Endothelial cell of umbilical vein (primary cell): Measurements from ENCODE around the gene ATP6V1F. TPM values are rescaled to one million over a fixed set of nuclear protein-coding genes. Genes with fewer than 3 reads are reported as not detected.

Experiments
- BruUV-seq: library from RNA; stranded (reverse); fragments of 400-500 nt; replicated peaks from 2 replicates; lab custom pipeline; 2021; lab: Mats Ljungman, UMichigan
- CTCF ChIA-PET: fragments of 300-600, 350-600 bp; sonication (Branson Sonifier 250); formaldehyde crosslinking; loops from one replicate; lab custom pipeline; 2021; ENCODE audit warnings: antibody characterized with exemption, inconsistent platforms; lab: Charles Lee
- POLR2A ChIA-PET: fragments of 300-600, 350-600 bp; sonication (Branson Sonifier 250); formaldehyde crosslinking; loops from one replicate; lab custom pipeline; 2021; ENCODE audit warnings: antibody characterized with exemption, inconsistent platforms; lab: Charles Lee
- DNase-seq: peaks from one replicate; pipeline ENCODE4 v3.0.0-alpha.2; 2011; ENCODE audit warnings: low read depth, low spot score
- FAIRE-seq: peaks from 2 replicates; lab custom pipeline; 2011; peaks lifted over from hg19 to GRCh38; lab: Jason Lieb, UNC
- H2AFZ ChIP-seq: 2 replicates; pipeline ENCODE4 v1.6.0; 2012; ENCODE audit warnings: low read depth, low read length, control low read depth, inconsistent platforms
- H3K27ac ChIP-seq: 2 replicates; pipeline ENCODE4 v1.5.1; 2011; ENCODE audit warnings: low read depth, mild to moderate bottlenecking, control low read depth, low read length, moderate library complexity; ENCODE audit not compliant: insufficient read depth
- H3K27me3 ChIP-seq, 2 experiments: 2 replicates each; pipeline versions ENCODE4 v1.6.0 to v1.6.1; 2011; ENCODE audit warnings: low read length in 2 of 2, mixed read lengths in 1 of 2; ENCODE audit not compliant: control insufficient read depth in 2 of 2, insufficient read depth in 2 of 2
- H3K36me3 ChIP-seq, 2 experiments: 2 replicates in 1 of 2; 3 replicates in 1 of 2; pipeline ENCODE4 v1.5.1; 2011; ENCODE audit warnings: low read length in 2 of 2, mild to moderate bottlenecking in 1 of 2, moderate library complexity in 1 of 2; ENCODE audit not compliant: control insufficient read depth in 2 of 2, insufficient read depth in 2 of 2; ENCODE audit errors: extremely low read depth in 1 of 2
- H3K4me1 ChIP-seq: 3 replicates; pipeline ENCODE4 v1.5.1; 2011; ENCODE audit warnings: mild to moderate bottlenecking, low read length; ENCODE audit not compliant: control insufficient read depth, insufficient read depth; ENCODE audit errors: extremely low read depth
- H3K4me2 ChIP-seq: 2 replicates; pipeline ENCODE4 v1.6.1; 2011; ENCODE audit warnings: low read length, control low read depth, mixed read lengths; ENCODE audit not compliant: insufficient read depth
- H3K4me3 ChIP-seq, 3 experiments: fragments of 200-600 bp in 1 of 3; sonication (generic), shearing (Covaris generic) in 1 of 3; replicated peaks in 1 of 3; 2 replicates each; pipeline ENCODE4 v1.5.1; 2011 to 2016; ENCODE audit warnings: control low read depth in 3 of 3, low read length in 3 of 3, mild to moderate bottlenecking in 2 of 3, inconsistent platforms in 1 of 3, low read depth in 1 of 3, moderate library complexity in 1 of 3; ENCODE audit not compliant: insufficient read depth in 1 of 3
- H3K79me2 ChIP-seq: 2 replicates; pipeline ENCODE4 v1.6.0; 2012; ENCODE audit warnings: low read length, inconsistent platforms; ENCODE audit not compliant: control insufficient read depth, insufficient read depth
- H3K9ac ChIP-seq: replicated peaks from 2 replicates; pipeline ENCODE3; 2011; ENCODE audit warnings: low read length, control low read depth; ENCODE audit not compliant: insufficient read depth; ENCODE audit errors: extremely low read depth
- H3K9me1 ChIP-seq: replicated peaks from 3 replicates; pipeline ENCODE4 v1.6.0; 2011; ENCODE audit warnings: mild to moderate bottlenecking, low read length; ENCODE audit not compliant: control insufficient read depth, insufficient read depth; ENCODE audit errors: extremely low read depth
- H3K9me3 ChIP-seq: replicated peaks from 2 replicates; pipeline ENCODE4 v1.5.1; 2012; ENCODE audit warnings: low read length, inconsistent platforms; ENCODE audit not compliant: control insufficient read depth, insufficient read depth
- H4K20me1 ChIP-seq: replicated peaks from 2 replicates; pipeline ENCODE3; 2011; ENCODE audit warnings: mild to moderate bottlenecking, low read length; ENCODE audit not compliant: control insufficient read depth, insufficient read depth; ENCODE audit errors: extremely low read depth
- EZH2 ChIP-seq: IDR thresholded peaks from 2 replicates; pipeline ENCODE4 v1.6.1; 2012; ENCODE audit warnings: borderline replicate concordance, low read depth, mild to moderate bottlenecking, moderate library complexity, low read length, inconsistent platforms; ENCODE audit not compliant: severe bottlenecking
- FOS ChIP-seq: IDR thresholded peaks from 2 replicates; pipeline ENCODE4 v1.6.1; 2011; ENCODE audit warnings: mild to moderate bottlenecking, low read length, moderate library complexity, borderline replicate concordance; ENCODE audit not compliant: insufficient read depth
- GATA2 ChIP-seq: IDR thresholded peaks from 2 replicates; pipeline ENCODE4 v1.7.0; 2011; ENCODE audit warnings: low read depth, mild to moderate bottlenecking, moderate library complexity, mixed read lengths, low read length; ENCODE audit not compliant: insufficient read length, insufficient read depth
- JUN ChIP-seq: IDR thresholded peaks from 2 replicates; pipeline ENCODE4 v1.6.1; 2011; ENCODE audit warnings: borderline replicate concordance, low read depth; ENCODE audit not compliant: insufficient read length, insufficient read depth
- MAX ChIP-seq: IDR thresholded peaks from 2 replicates; pipeline ENCODE4 v1.6.1; 2011; ENCODE audit not compliant: insufficient read depth, insufficient read length
- MYC ChIP-seq: IDR thresholded peaks from one replicate; pipeline ENCODE4 v1.6.1; 2011; ENCODE audit warnings: mild to moderate bottlenecking, low read depth, low read length
- POLR2A ChIP-seq: IDR thresholded peaks from 2 replicates; pipeline ENCODE4 v1.6.1; 2012; ENCODE audit warnings: low read depth, mild to moderate bottlenecking, control low read depth, low read length
- POLR2AphosphoS5 ChIP-seq: IDR thresholded peaks from 2 replicates; pipeline ENCODE4 v1.6.1; 2012; ENCODE audit warnings: low read depth, mild to moderate bottlenecking, control low read depth, low read length, moderate library complexity; ENCODE audit not compliant: insufficient read depth
- dilution Hi-C: fragments of 300-500 bp; cut with MboI; formaldehyde crosslinking; loops from one replicate; pipeline ENCODE4 v1.15.0; 2019; ENCODE audit warnings: low sequenced_read_pairs; ENCODE audit not compliant: extremely low pct_ligation_motif_present
- intact Hi-C: fragments of 100-400 bp; cut with micrococcal nuclease; formaldehyde crosslinking; loops from one replicate; pipeline ENCODE4 v1.10.0; 2022
- polyA plus RNA-seq, 4 experiments: library from polyadenylated mRNA; depleted of rRNA in 3 of 4; stranded (reverse) in 3 of 4; unstranded in 1 of 4; fragments of >200 nt; gene quantifications; 2 replicates each; pipeline versions ENCODE4 v1.2.1 to v1.2.3, GENCODE V29; 2011 to 2012; ENCODE audit warnings: missing spikeins in 1 of 4
- total RNA-seq: library from RNA; stranded (reverse); gene quantifications from 2 replicates; pipeline ENCODE4 v1.2.3, GENCODE V29; 2021
- TF ChIP-seq, protein P1 (sequence below), 2 donors: IDR thresholded peaks; 1 replicate in 1 of 2; 2 replicates in 1 of 2; pipeline ENCODE4 v1.5.1; 2011; ENCODE audit warnings: low read length in 2 of 2, mild to moderate bottlenecking in 2 of 2, moderate library complexity in 2 of 2, control low read depth in 1 of 2, inconsistent platforms in 1 of 2, low read depth in 1 of 2; ENCODE audit not compliant: insufficient read depth in 1 of 2; ENCODE audit errors: extremely low read depth in 1 of 2

The ATP6V1F gene
- total and polyA plus RNA-seq, 2 donors (not counting 3 experiments of a cell fraction or from before 2014, with no cell fraction given) = 156 to 360 TPM

GRCh38 chr7:128911423-128912031, 48.9 kb downstream of the ATP6V1F start:
- Histone ChIP-seq H3K4me2 (no peak overlapping the region), H3K79me2 (no peaks in the 10 kb centered on the region), H3K27ac (no peak overlapping the region), H3K9me1 (no peaks in the 10 kb centered on the region), H3K9ac (no peak overlapping the region), H3K4me1 (peaks cover 5% of the 10 kb centered on the region), H4K20me1 (no peaks in the 10 kb centered on the region), H3K4me3 (no peak overlapping the region), H2AFZ (no peak overlapping the region), H3K9me3 (no peaks in the 10 kb centered on the region), H3K27me3 (peaks cover 50 to 55% of the 10 kb centered on the region in 2 experiments), H3K36me3 (no peaks in the 10 kb centered on the region)
- intact Hi-C loops (no loop called here), dilution Hi-C loops (no loop called here)
- DNase-seq (no peak), FAIRE-seq (no peak)
- ChIA-PET CTCF (interaction anchor here (0.8 to 4.7 kb wide), 4 partner anchors 31 to 252 kb away, joined by 3 to 25 read pairs (median 4); no protein-coding TSS in a partner anchor), POLR2A (no interaction called here)
- no peak for TF ChIP-seq POLR2AphosphoS5
- no peak for TF ChIP-seq JUN
- TF ChIP-seq GATA2 = no peak
- TF ChIP-seq EZH2 = no peak
- no peak for TF ChIP-seq MYC
- no peak for TF ChIP-seq POLR2A
- TF ChIP-seq, protein P1, sequence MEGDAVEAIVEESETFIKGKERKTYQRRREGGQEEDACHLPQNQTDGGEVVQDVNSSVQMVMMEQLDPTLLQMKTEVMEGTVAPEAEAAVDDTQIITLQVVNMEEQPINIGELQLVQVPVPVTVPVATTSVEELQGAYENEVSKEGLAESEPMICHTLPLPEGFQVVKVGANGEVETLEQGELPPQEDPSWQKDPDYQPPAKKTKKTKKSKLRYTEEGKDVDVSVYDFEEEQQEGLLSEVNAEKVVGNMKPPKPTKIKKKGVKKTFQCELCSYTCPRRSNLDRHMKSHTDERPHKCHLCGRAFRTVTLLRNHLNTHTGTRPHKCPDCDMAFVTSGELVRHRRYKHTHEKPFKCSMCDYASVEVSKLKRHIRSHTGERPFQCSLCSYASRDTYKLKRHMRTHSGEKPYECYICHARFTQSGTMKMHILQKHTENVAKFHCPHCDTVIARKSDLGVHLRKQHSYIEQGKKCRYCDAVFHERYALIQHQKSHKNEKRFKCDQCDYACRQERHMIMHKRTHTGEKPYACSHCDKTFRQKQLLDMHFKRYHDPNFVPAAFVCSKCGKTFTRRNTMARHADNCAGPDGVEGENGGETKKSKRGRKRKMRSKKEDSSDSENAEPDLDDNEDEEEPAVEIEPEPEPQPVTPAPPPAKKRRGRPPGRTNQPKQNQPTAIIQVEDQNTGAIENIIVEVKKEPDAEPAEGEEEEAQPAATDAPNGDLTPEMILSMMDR (IDR thresholded peaks at IDR 0.05; ENCODE audit: extremely low read depth in 1 of 2, insufficient read depth in 1 of 2, low read depth in 1 of 2, low read length in 2 of 2) = no peak
- TF ChIP-seq MAX = no peak
- TF ChIP-seq FOS = no peak
- no TSS peak for BruUV-seq
